GM10266 (cell line): ENCODE results near the gene ARL14.

ENCODE experiments used
- DNase-seq: peaks from one replicate; pipeline ENCODE4 v3.0.0; 2012; ENCODE audit errors: extremely low spot score
- CTCF ChIP-seq: IDR thresholded peaks from 2 replicates; pipeline ENCODE4 v1.5.1; 2012; ENCODE audit warnings: mild to moderate bottlenecking, low read depth; ENCODE audit not compliant: control insufficient read depth, insufficient read depth; ENCODE audit errors: missing control alignments

Gene ARL14

GRCh38 chr3:160719710-160720109 lies 42.8 kb downstream of the ARL14 start:
- no peak for TF ChIP-seq CTCF
- no peak for DNase-seq

GRCh38 chr3:160720123-160720746 lies 43.3 kb downstream of the ARL14 start:
- no peak for DNase-seq
- peak; percentile 34 for TF ChIP-seq CTCF

GRCh38 chr3:160722331-160722730 lies 45.4 kb downstream of the ARL14 start:
- no peak for DNase-seq
- TF ChIP-seq CTCF: no peak

- DNase-seq: no peak
- TF ChIP-seq CTCF: no peak
These were observed 48.4 kb downstream of the ARL14 start for GRCh38 chr3:160725338-160725737.
